Keratinocyte (primary cell): Measurements from ENCODE around the gene CANT1. TPM values are rescaled to one million over a fixed set of nuclear protein-coding genes. Genes with fewer than 3 reads are reported as not detected.

ENCODE experiments used
- DNase-seq: peaks from one replicate; pipeline ENCODE4 v3.0.0-alpha.2; 2011; ENCODE audit warnings: low read depth, missing footprints, low spot score
- FAIRE-seq: peaks from 2 replicates; lab custom pipeline; 2011; peaks lifted over from hg19 to GRCh38; lab: Jason Lieb, UNC
- H2AFZ ChIP-seq: 2 replicates; pipeline ENCODE4 v1.6.0; 2012; ENCODE audit warnings: low read length, control low read depth, inconsistent platforms; ENCODE audit not compliant: control insufficient read depth
- H3K27ac ChIP-seq: 2 replicates; pipeline ENCODE4 v1.5.1; 2011; ENCODE audit warnings: low read length; ENCODE audit not compliant: control insufficient read depth, insufficient read depth
- H3K27me3 ChIP-seq: 3 replicates; pipeline ENCODE4 v1.6.0; 2011; ENCODE audit warnings: low read length; ENCODE audit not compliant: control insufficient read depth, insufficient read depth; ENCODE audit errors: extremely low read depth
- H3K36me3 ChIP-seq, 2 experiments: 2 replicates in 1 of 2; 3 replicates in 1 of 2; pipeline ENCODE4 v1.5.1; 2011; ENCODE audit warnings: low read length in 2 of 2, mild to moderate bottlenecking in 1 of 2; ENCODE audit not compliant: control insufficient read depth in 2 of 2, insufficient read depth in 2 of 2; ENCODE audit errors: extremely low read depth in 1 of 2
- H3K4me1 ChIP-seq: 3 replicates; pipeline ENCODE4 v1.5.1; 2011; ENCODE audit warnings: low read length; ENCODE audit not compliant: control insufficient read depth, insufficient read depth; ENCODE audit errors: extremely low read depth
- H3K4me2 ChIP-seq: 3 replicates; pipeline ENCODE4 v1.6.0; 2011; ENCODE audit warnings: low read depth, low read length; ENCODE audit not compliant: control insufficient read depth, insufficient read depth; ENCODE audit errors: extremely low read depth
- H3K4me3 ChIP-seq, 3 experiments: fragments of 200-600 bp in 1 of 3; sonication (generic) in 1 of 3; 2 replicates in 2 of 3; 3 replicates in 1 of 3; pipeline ENCODE4 v1.5.1; 2011 to 2016; ENCODE audit warnings: low read length in 3 of 3, mild to moderate bottlenecking in 3 of 3, control low read depth in 2 of 3, inconsistent platforms in 1 of 3, low read depth in 1 of 3, mixed read lengths in 1 of 3, mixed run types in 1 of 3, moderate library complexity in 1 of 3; ENCODE audit not compliant: control insufficient read depth in 2 of 3, insufficient read depth in 2 of 3; ENCODE audit errors: extremely low read depth in 1 of 3
- H3K79me2 ChIP-seq: 2 replicates; pipeline ENCODE4 v1.6.0; 2012; ENCODE audit warnings: low read length; ENCODE audit not compliant: control insufficient read depth, insufficient read depth
- H3K9ac ChIP-seq: 3 replicates; pipeline ENCODE4 v1.6.0; 2011; ENCODE audit warnings: low read length; ENCODE audit not compliant: control insufficient read depth, insufficient read depth; ENCODE audit errors: extremely low read depth
- H3K9me1 ChIP-seq: 3 replicates; pipeline ENCODE4 v1.6.0; 2011; ENCODE audit warnings: low read length; ENCODE audit not compliant: control insufficient read depth, insufficient read depth; ENCODE audit errors: extremely low read depth
- H3K9me3 ChIP-seq: 2 replicates; pipeline ENCODE4 v1.5.1; 2012; ENCODE audit warnings: low read depth, low read length; ENCODE audit not compliant: control insufficient read depth
- H4K20me1 ChIP-seq: 3 replicates; pipeline ENCODE4 v1.6.0; 2011; ENCODE audit warnings: low read length; ENCODE audit not compliant: control insufficient read depth, insufficient read depth; ENCODE audit errors: extremely low read depth
- CTCF ChIP-seq, 3 experiments: IDR thresholded peaks in 1 of 3; conservative IDR thresholded peaks in 1 of 3; optimal IDR thresholded peaks in 1 of 3; 2 replicates in 2 of 3; 3 replicates in 1 of 3; pipeline versions ENCODE3 to v1.5.1; 2011; ENCODE audit warnings: low read length in 3 of 3, mild to moderate bottlenecking in 3 of 3, moderate library complexity in 2 of 3, control low read depth in 1 of 3, inconsistent platforms in 1 of 3; ENCODE audit not compliant: insufficient read depth in 2 of 3; ENCODE audit errors: extremely low read depth in 1 of 3
- EZH2 ChIP-seq: IDR thresholded peaks from one replicate; pipeline ENCODE4 v1.6.1; 2012; ENCODE audit warnings: inconsistent platforms, mild to moderate bottlenecking, low read length, moderate library complexity
- dilution Hi-C: fragments of 300-500 bp; cut with MboI; formaldehyde crosslinking; loops from one replicate; pipeline ENCODE4 v1.7.0; 2020; ENCODE audit warnings: low sequenced_read_pairs; ENCODE audit not compliant: extremely low pct_ligation_motif_present
- polyA plus RNA-seq, 5 experiments: library from polyadenylated mRNA; depleted of rRNA in 3 of 5; stranded (reverse) in 3 of 5; stranded (forward) in 1 of 5; unstranded in 1 of 5; fragments of >200 nt; gene quantifications; 1 replicate in 1 of 5; 2 replicates in 3 of 5; 3 replicates in 1 of 5; pipeline versions ENCODE4 v1.2.1 to v1.2.3, GENCODE V29; 2011 to 2012; ENCODE audit warnings: missing spikeins in 2 of 5, low read depth in 1 of 5, low replicate concordance in 1 of 5

Gene CANT1
- polyA plus RNA-seq, 1 donor (not counting 4 experiments of a cell fraction or from before 2014, with no cell fraction given) = 53.2 TPM

GRCh38 chr17:79000396-79001189, 9.0 kb downstream of the CANT1 start:
- DNase-seq (no peak), FAIRE-seq (no peak)
- H3K4me2 ChIP-seq = no peak overlapping the region
- H3K27ac ChIP-seq = no peak overlapping the region
- H4K20me1 ChIP-seq = peaks cover 9% of the 10 kb centered on the region
- no peak overlapping the region for H2AFZ ChIP-seq
- peaks cover 26% of the 10 kb centered on the region for H3K4me1 ChIP-seq
- peaks cover 31 to 38% of the 10 kb centered on the region in 2 experiments for H3K36me3 ChIP-seq
- no peak overlapping the region for H3K4me3 ChIP-seq
- TF ChIP-seq CTCF (optimal IDR thresholded peaks at IDR 0.05 in 1 of 3, IDR thresholded peaks at IDR 0.05 in 1 of 3, conservative IDR thresholded peaks at IDR 0.05 in 1 of 3; ENCODE audit: extremely low read depth in 1 of 3, insufficient read depth in 2 of 3, low read length in 3 of 3) (no peak), EZH2 (no peak)
- peaks cover 5% of the 10 kb centered on the region for H3K9me1 ChIP-seq
- H3K9me3 ChIP-seq = no peaks in the 10 kb centered on the region
- dilution Hi-C loops = no loop called here
- H3K27me3 ChIP-seq = no peaks in the 10 kb centered on the region
- H3K79me2 ChIP-seq = peaks cover 71% of the 10 kb centered on the region
- no peak overlapping the region for H3K9ac ChIP-seq

- Histone ChIP-seq H2AFZ (no peak overlapping the region), H3K4me1 (peaks cover 20% of the 10 kb centered on the region), H3K9me3 (no peaks in the 10 kb centered on the region), H3K9me1 (peaks cover 5% of the 10 kb centered on the region), H3K36me3 (peaks cover 31 to 39% of the 10 kb centered on the region in 2 experiments), H3K9ac (no peak overlapping the region), H3K27ac (no peak overlapping the region), H4K20me1 (peaks cover 9% of the 10 kb centered on the region), H3K79me2 (peaks cover 71% of the 10 kb centered on the region), H3K4me2 (no peak overlapping the region), H3K27me3 (no peaks in the 10 kb centered on the region), H3K4me3 (no peak overlapping the region)
- dilution Hi-C loops = no loop called here
- no peak for TF ChIP-seq CTCF (optimal IDR thresholded peaks at IDR 0.05 in 1 of 3, IDR thresholded peaks at IDR 0.05 in 1 of 3, conservative IDR thresholded peaks at IDR 0.05 in 1 of 3; ENCODE audit: extremely low read depth in 1 of 3, insufficient read depth in 2 of 3, low read length in 3 of 3)
- no peak for TF ChIP-seq EZH2
- no peak for DNase-seq
- FAIRE-seq = no peak
These were observed 9.6 kb downstream of the CANT1 start for GRCh38 chr17:78999947-79000395.
